ENCODE measurements around the gene WDSUB1.

The WDSUB1 gene

GRCh38 chr2:159230145-159230877 lies 56.2 kb downstream of the WDSUB1 start:
- no peak overlapping the region for H3K4me3 ChIP-seq (ENCODE audit: low read depth, low read length)
- TF ChIP-seq, protein P1, sequence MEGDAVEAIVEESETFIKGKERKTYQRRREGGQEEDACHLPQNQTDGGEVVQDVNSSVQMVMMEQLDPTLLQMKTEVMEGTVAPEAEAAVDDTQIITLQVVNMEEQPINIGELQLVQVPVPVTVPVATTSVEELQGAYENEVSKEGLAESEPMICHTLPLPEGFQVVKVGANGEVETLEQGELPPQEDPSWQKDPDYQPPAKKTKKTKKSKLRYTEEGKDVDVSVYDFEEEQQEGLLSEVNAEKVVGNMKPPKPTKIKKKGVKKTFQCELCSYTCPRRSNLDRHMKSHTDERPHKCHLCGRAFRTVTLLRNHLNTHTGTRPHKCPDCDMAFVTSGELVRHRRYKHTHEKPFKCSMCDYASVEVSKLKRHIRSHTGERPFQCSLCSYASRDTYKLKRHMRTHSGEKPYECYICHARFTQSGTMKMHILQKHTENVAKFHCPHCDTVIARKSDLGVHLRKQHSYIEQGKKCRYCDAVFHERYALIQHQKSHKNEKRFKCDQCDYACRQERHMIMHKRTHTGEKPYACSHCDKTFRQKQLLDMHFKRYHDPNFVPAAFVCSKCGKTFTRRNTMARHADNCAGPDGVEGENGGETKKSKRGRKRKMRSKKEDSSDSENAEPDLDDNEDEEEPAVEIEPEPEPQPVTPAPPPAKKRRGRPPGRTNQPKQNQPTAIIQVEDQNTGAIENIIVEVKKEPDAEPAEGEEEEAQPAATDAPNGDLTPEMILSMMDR (IDR thresholded peaks at IDR 0.05; ENCODE audit: low read depth, low read length, missing control alignments), result no peak

DNA sequence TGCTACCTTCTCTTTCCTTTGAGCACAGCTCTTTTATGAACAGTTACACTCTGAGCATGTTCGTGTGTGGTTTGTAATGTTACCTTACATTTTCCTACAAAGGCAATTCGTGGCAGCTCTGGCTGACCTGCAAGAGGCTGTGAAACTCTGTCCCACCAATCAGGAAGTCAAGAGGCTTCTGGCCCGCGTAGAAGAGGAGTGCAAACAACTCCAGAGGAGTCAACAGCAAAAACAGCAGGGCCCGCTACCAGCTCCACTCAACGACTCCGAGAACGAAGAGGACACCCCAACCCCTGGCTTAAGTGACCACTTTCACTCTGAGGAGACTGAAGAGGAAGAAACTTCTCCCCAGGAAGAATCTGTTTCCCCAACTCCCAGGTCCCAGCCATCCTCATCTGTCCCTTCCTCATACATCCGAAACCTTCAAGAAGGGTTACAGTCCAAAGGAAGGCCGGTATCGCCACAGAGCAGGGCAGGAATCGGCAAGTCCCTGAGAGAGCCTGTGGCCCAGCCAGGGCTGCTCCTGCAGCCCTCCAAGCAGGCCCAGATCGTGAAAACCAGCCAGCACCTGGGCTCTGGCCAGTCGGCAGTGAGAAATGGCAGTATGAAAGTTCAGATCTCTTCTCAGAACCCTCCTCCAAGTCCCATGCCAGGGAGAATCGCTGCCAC lies 56.9 kb downstream of the WDSUB1 start:
- no peak overlapping the region for H3K4me3 ChIP-seq (ENCODE audit: low read depth, low read length)
- DNase-seq (ENCODE audit: low read depth), result no peak
- TF ChIP-seq, protein P1 (IDR thresholded peaks at IDR 0.05; ENCODE audit: low read depth, low read length, missing control alignments), result no peak

More at GRCh38 chr2:159230145-159230877, 56.2 kb downstream of the WDSUB1 start:
- no peak for DNase-seq (ENCODE audit: low read depth)

DNA sequence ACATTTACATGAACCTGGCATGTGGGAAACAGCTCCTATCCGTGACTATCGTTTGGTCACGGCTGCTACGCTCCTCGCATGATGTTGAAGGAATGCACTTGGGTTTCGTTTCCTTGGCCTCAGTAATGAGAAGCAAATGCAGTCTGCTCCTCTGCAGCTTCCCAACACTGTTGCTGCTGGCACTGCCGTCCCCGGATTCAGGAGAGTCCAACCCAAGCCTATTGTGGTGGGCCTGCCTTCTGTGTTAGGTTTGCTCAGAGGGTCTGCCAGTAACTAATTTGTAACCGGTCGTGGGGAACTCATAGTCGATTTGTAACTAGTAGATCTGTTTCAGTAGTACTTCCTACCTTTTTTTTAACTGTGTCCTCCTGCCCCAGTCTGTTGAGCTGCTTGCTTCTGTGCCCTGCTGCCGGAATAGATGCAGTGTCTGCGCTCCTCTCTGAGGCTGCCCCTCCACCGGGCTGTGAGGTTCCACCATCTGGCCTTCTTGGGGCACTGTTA lies 58.4 kb downstream of the WDSUB1 start:
- H3K4me3 ChIP-seq (ENCODE audit: low read depth, low read length), result no peak overlapping the region
- DNase-seq (ENCODE audit: low read depth), result no peak
- TF ChIP-seq, protein P1 (IDR thresholded peaks at IDR 0.05; ENCODE audit: low read depth, low read length, missing control alignments), result no peak

DNA sequence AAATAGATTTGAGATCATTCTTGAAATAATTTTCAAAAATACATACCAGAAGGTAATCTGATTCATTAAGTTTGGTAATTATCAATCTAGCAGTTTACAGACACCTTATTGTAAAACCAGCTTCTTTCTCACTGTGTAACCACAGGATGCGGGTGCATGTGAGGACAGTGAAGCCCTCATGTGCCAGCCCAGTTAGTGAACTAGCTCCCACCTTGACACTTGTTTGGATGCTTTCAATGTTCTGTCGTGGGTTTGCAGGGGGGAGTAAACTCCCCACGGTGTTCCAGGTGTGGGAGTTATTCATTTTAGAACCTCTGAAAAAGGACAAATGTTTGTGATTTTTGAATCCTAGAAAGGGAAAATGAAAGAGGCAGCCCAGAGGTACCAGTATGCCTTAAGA lies 59.0 kb downstream of the WDSUB1 start:
- H3K4me3 ChIP-seq (ENCODE audit: low read depth, low read length), result no peak overlapping the region
- DNase-seq (ENCODE audit: low read depth), result no peak
- TF ChIP-seq, protein P1 (IDR thresholded peaks at IDR 0.05; ENCODE audit: low read depth, low read length, missing control alignments), result no peak

DNA sequence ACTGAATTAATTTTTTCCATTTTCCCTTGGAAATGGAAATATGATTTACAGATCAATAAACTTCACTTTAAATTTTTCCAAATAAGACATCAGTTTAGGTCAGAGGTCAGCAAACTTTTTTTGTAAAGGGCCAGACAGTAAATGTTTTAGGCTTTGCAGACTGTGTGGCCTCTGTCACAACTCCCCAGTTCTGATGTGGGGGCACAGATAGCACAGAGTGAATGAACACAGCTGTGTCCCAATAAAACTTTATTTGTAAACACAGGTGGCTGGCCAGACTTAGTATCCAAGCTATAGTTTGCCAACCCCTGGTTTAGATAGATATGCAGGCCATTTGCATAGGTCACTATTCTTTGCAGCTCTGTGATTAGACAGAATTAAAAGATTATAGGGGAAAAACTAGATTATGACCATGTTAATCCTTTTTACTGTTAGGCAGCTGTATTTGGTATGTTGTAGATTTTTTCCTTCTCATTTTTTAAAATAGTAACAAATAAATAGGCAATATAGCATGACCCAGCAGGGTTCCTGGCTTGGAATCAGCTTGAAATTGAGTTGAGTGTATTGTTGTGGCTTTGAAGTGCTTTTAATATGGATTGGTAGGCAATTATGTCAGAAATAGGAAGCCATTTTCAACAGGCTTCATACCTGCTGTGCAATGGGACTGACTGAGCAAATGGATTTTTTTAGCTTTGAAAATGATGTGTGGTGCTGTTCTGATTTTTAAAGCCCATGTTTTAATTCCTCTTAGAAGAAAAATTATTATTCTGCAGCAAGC lies 59.7 kb downstream of the WDSUB1 start:
- TF ChIP-seq, protein P1 (IDR thresholded peaks at IDR 0.05; ENCODE audit: low read depth, low read length, missing control alignments), result no peak
- no peak for DNase-seq (ENCODE audit: low read depth)
- H3K4me3 ChIP-seq (ENCODE audit: low read depth, low read length), result no peak overlapping the region

DNA sequence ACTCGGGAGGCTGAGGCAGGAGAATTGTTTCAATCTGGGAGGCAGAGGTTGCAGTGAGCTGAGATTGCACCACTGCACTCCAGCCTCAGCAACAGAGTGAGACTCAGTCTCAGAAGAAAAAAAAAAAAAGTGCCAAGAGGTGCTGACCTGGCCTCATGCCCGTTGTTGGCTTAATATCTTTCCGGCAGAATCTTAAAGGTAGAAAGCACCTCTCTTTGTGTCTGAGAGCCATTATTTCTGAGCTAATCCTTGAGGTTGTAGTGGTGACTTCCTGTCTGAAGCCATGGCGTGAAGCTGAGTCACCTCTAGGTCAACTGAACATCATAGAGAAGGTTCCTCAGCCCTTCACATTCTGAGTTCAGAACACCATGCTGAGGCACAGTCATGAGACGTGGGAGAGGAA lies 60.4 kb downstream of the WDSUB1 start:
- DNase-seq (ENCODE audit: low read depth), result no peak
- TF ChIP-seq, protein P1 (IDR thresholded peaks at IDR 0.05; ENCODE audit: low read depth, low read length, missing control alignments), result no peak
- no peak overlapping the region for H3K4me3 ChIP-seq (ENCODE audit: low read depth, low read length)
